ENCODE data around the gene SETD1A.

GRCh38 chr16:30976486-30976885, 18.9 kb downstream of the SETD1A start:
- TF ChIP-seq POLR2A (IDR thresholded peaks at IDR 0.05), result no peak
- TF ChIP-seq CTCF (IDR thresholded peaks at IDR 0.05), result no peak
- TF ChIP-seq POLR2AphosphoS5 (IDR thresholded peaks at IDR 0.05), result no peak
- TF ChIP-seq EP300 (IDR thresholded peaks at IDR 0.05), result no peak

Data from upper lobe of left lung (tissue), 4 donors.